Testis (tissue), 3 donors: ENCODE results near the gene USP32. TPM values are rescaled to one million over a fixed set of nuclear protein-coding genes. Genes with fewer than 3 reads are reported as not detected.

Source experiments
- DNase-seq: peaks from one replicate; pipeline ENCODE4 v3.0.0-alpha.2; 2019
- H3K27ac ChIP-seq, 2 donors: fragments of 200-600 bp; sonication (generic); one replicate each; pipeline ENCODE4 v1.5.1; 2019
- H3K27me3 ChIP-seq: fragments of 200-600 bp; sonication (generic); one replicate; pipeline ENCODE4 v1.5.1; 2019
- H3K36me3 ChIP-seq: fragments of 200-600 bp; sonication (generic); one replicate; pipeline ENCODE4 v1.5.1; 2017; ENCODE audit warnings: low read depth; ENCODE audit errors: missing control alignments
- H3K4me1 ChIP-seq: fragments of 200-600 bp; sonication (generic); one replicate; pipeline ENCODE4 v1.5.1; 2019
- H3K4me3 ChIP-seq, 2 donors: fragments of 200-600 bp; sonication (generic); one replicate each; pipeline ENCODE4 v1.5.1; 2017 to 2019
- H3K9me3 ChIP-seq: fragments of 200-600 bp; sonication (generic); one replicate; pipeline ENCODE4 v1.5.1; 2017
- POLR2A ChIP-seq: fragments of 450-650 bp; IDR thresholded peaks from one replicate; pipeline ENCODE4 v1.6.1; 2017; ENCODE audit warnings: antibody characterized with exemption, mild to moderate bottlenecking, moderate library complexity
- whole genome bisulfite sequencing, 2 donors: methylation state at CpG; one replicate each; pipeline ENCODE4 v1.1.5; 2018; 5-methylcytosine and 5-hydroxymethylcytosine counted together
- intact Hi-C: fragments of 100-400 bp; cut with DNase I; formaldehyde crosslinking; loops from one replicate; pipeline ENCODE4 v1.15.1; 2023; ENCODE audit warnings: low total_unique reads
- polyA plus RNA-seq: library from polyadenylated mRNA; stranded (reverse); fragments of 350-450 nt; fragmentation: Illumina TruSeq; extraction: RNeasy Lipid Tissue Mini Kit (QIAGEN cat#74804); gene quantifications from one replicate; pipeline ENCODE4 v1.2.3, GENCODE V29; 2014; ENCODE audit warnings: low read depth, low replicate concordance; ENCODE audit not compliant: insufficient read depth
- total RNA-seq, 2 donors: library from RNA; depleted of rRNA; stranded (reverse); fragments of >200 nt; gene quantifications; one replicate each; pipeline ENCODE4 v1.2.3, GENCODE V29; 2016
- TF ChIP-seq, protein P1 (sequence below), 3 experiments: fragments of 450-650 bp in 2 of 3; fragments of 200-600 bp in 1 of 3; sonication (generic) in 1 of 3; IDR thresholded peaks; one replicate each; pipeline ENCODE4 v1.5.1; 2016 to 2019; ENCODE audit warnings: antibody characterized with exemption in 3 of 3, mild to moderate bottlenecking in 2 of 3, moderate library complexity in 1 of 3

Gene USP32
- total and polyA plus RNA-seq, 3 donors from 2014 or later, result 113 to 279 (median 166) TPM

DNA sequence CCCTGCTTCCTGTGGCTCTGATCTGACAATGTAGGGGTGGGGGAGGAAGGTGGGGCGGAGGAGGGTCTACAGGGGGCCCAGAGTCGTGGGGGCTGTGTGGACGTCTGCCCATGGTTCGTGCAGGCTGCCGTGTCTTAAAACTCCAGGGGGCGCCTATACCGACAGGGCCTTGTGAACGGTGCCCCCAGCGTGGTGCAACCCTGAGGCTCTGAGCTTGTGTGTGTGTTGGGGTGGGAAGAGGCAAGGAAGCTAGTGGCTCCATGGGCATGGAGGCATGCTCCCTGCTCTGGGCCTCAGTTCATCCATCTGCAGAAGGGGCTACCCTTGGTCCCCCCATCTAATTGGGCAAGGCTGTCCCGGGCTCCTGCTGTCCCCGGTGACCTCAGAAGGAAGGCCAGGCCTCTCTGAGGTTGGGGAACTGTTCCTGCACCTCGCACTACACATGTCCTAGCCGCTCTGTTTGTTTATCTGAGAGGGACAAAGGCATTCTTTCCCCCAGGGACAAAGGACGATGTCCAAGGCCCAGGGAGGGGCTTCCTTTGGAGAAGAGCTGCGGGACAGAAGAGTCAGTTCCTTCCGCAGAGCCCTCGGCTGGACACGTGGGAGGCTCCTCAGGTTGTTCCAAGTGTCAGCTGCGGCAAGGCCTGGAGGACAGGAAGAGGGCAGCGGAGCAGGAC is 228.7 kb downstream of the USP32 start:
- Histone ChIP-seq H3K4me1 (no peaks in the 10 kb centered on the region), H3K27ac (no peak overlapping the region), H3K4me3 (no peak overlapping the region), H3K27me3 (no peaks in the 10 kb centered on the region), H3K9me3 (no peaks in the 10 kb centered on the region), H3K36me3 (no peaks in the 10 kb centered on the region)
- TF ChIP-seq, protein P1, sequence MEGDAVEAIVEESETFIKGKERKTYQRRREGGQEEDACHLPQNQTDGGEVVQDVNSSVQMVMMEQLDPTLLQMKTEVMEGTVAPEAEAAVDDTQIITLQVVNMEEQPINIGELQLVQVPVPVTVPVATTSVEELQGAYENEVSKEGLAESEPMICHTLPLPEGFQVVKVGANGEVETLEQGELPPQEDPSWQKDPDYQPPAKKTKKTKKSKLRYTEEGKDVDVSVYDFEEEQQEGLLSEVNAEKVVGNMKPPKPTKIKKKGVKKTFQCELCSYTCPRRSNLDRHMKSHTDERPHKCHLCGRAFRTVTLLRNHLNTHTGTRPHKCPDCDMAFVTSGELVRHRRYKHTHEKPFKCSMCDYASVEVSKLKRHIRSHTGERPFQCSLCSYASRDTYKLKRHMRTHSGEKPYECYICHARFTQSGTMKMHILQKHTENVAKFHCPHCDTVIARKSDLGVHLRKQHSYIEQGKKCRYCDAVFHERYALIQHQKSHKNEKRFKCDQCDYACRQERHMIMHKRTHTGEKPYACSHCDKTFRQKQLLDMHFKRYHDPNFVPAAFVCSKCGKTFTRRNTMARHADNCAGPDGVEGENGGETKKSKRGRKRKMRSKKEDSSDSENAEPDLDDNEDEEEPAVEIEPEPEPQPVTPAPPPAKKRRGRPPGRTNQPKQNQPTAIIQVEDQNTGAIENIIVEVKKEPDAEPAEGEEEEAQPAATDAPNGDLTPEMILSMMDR (IDR thresholded peaks at IDR 0.05), result no peak
- intact Hi-C loops, result no loop called here
- no peak for DNase-seq
- 70 to 72% methylated on average over 10 to 20 of the region's 20 CpGs for WGBS, 2 donors

DNA sequence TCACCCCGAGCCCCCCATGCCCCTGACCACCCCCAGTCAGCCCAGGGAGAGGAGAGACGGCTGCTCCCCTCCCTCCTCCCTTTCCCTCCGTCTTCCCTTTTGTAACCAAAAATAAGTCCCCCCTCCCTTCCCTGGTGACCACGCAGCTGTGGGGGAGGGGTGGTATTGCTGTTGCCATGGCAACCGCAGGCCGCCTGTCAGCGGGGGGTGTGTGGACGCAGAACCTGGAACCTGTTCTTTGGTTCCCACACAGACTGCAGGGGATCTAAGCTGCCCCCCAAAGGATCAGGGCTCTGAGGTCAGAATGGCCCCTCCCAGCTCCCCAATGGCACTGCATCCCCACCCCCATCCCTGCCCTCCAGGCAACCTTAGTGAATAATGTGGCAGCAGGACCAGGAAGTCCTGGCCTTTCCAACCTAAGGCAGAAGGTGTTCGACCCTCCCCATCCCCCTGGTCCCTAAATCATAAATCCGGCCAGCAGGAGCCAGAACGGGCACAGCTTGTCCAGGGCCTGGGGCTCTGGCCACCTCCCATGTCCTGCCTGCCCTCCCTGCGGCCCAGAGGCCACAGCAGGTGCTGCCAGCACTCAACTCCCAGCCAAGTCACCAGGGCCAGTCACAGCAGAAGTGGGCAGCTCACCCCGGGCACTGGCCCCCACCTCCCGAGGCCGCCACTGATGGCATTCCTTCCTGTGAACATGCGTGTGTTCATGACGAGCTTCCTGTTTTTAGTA is 230.2 kb downstream of the USP32 start:
- intact Hi-C loops, result no loop called here
- H3K4me1 ChIP-seq, result no peaks in the 10 kb centered on the region
- no peak overlapping the region for H3K4me3 ChIP-seq
- DNase-seq, result no peak
- no peaks in the 10 kb centered on the region for H3K27me3 ChIP-seq
- TF ChIP-seq POLR2A, result no peak
- TF ChIP-seq, protein P1 (IDR thresholded peaks at IDR 0.05), result no peak
- H3K9me3 ChIP-seq, result no peaks in the 10 kb centered on the region
- no peak overlapping the region for H3K27ac ChIP-seq
- WGBS, 2 donors, result 33 to 47% methylated on average over 10 to 17 of the region's 17 CpGs
- H3K36me3 ChIP-seq, result no peaks in the 10 kb centered on the region

- Histone ChIP-seq H3K4me3 (no peak overlapping the region), H3K36me3 (no peaks in the 10 kb centered on the region), H3K27ac (no peak overlapping the region), H3K9me3 (no peaks in the 10 kb centered on the region), H3K4me1 (no peaks in the 10 kb centered on the region), H3K27me3 (no peaks in the 10 kb centered on the region)
- intact Hi-C loops, result no loop called here
- TF ChIP-seq POLR2A, result no peak
- TF ChIP-seq, protein P1 (IDR thresholded peaks at IDR 0.05), result no peak
- 70 to 72% methylated on average over 10 of the region's 10 CpGs for WGBS, 2 donors
- no peak for DNase-seq
Observed at GRCh38 chr17:60160829-60161501, 231.0 kb downstream of the USP32 start.

- no peak for DNase-seq
Observed at GRCh38 chr17:60159479-60159866, 232.5 kb downstream of the USP32 start.

More at GRCh38 chr17:60159479-60159866, 232.5 kb downstream of the USP32 start:
- TF ChIP-seq POLR2A, result no peak
- TF ChIP-seq, protein P1 (IDR thresholded peaks at IDR 0.05), result no peak
- Histone ChIP-seq H3K9me3 (no peaks in the 10 kb centered on the region), H3K27me3 (no peaks in the 10 kb centered on the region), H3K4me1 (no peaks in the 10 kb centered on the region), H3K4me3 (no peak overlapping the region), H3K36me3 (no peaks in the 10 kb centered on the region), H3K27ac (no peak overlapping the region)
- intact Hi-C loops, result no loop called here
- WGBS, 2 donors, result 72 to 75% methylated on average over 6 of the region's 6 CpGs
